Neural crest cell (in vitro differentiated cells): Measurements from ENCODE around the gene KDM1B. TPM values are rescaled to one million over a fixed set of nuclear protein-coding genes. Genes with fewer than 3 reads are reported as not detected.

Experiments used
- DNase-seq: peaks from one replicate; pipeline ENCODE4 v3.0.0; 2021; ENCODE audit warnings: low read depth, mixed read lengths, low spot score
- H3K27ac Mint-ChIP-seq: one replicate; pipeline ENCODE4 v1.8.0; 2021; ENCODE audit warnings: mild to moderate bottlenecking, mixed read lengths; ENCODE audit not compliant: unreplicated experiment
- H3K27me3 Mint-ChIP-seq: 2 replicates; pipeline ENCODE4 v1.8.0; 2021; ENCODE audit warnings: low read depth, mild to moderate bottlenecking, mixed read lengths
- H3K36me3 Mint-ChIP-seq: 2 replicates; pipeline ENCODE4 v1.8.0; 2021; ENCODE audit warnings: low read depth, mild to moderate bottlenecking, mixed read lengths
- H3K4me1 Mint-ChIP-seq: 2 replicates; pipeline ENCODE4 v1.8.0; 2021; ENCODE audit warnings: mixed read lengths
- H3K4me3 Mint-ChIP-seq: one replicate; pipeline ENCODE4 v1.8.0; 2021; ENCODE audit warnings: mild to moderate bottlenecking, mixed read lengths
- H3K9me3 Mint-ChIP-seq: 2 replicates; pipeline ENCODE4 v1.8.0; 2021; ENCODE audit warnings: mixed read lengths
- total RNA-seq: library from RNA; stranded (reverse); gene quantifications from 2 replicates; pipeline ENCODE4 v1.2.1, GENCODE V29; 2021
- TF ChIP-seq, protein P1 (sequence below): fragments of 200-600 bp; sonication (generic); conservative IDR thresholded peaks from 2 replicates; pipeline ENCODE4 v1.5.0; 2021; ENCODE audit warnings: antibody characterized with exemption, mild to moderate bottlenecking

The KDM1B gene
- total RNA-seq, 1 donor from 2014 or later, result 21.6 TPM

- DNase-seq, result no peak
- Mint-ChIP-seq H3K4me1 (peaks cover 14% of the 10 kb centered on the region), H3K9me3 (no peaks in the 10 kb centered on the region), H3K36me3 (peaks cover 6% of the 10 kb centered on the region), H3K27ac (peak overlapping the region; percentile 62), H3K27me3 (no peaks in the 10 kb centered on the region), H3K4me3 (no peak overlapping the region)
- TF ChIP-seq, protein P1, sequence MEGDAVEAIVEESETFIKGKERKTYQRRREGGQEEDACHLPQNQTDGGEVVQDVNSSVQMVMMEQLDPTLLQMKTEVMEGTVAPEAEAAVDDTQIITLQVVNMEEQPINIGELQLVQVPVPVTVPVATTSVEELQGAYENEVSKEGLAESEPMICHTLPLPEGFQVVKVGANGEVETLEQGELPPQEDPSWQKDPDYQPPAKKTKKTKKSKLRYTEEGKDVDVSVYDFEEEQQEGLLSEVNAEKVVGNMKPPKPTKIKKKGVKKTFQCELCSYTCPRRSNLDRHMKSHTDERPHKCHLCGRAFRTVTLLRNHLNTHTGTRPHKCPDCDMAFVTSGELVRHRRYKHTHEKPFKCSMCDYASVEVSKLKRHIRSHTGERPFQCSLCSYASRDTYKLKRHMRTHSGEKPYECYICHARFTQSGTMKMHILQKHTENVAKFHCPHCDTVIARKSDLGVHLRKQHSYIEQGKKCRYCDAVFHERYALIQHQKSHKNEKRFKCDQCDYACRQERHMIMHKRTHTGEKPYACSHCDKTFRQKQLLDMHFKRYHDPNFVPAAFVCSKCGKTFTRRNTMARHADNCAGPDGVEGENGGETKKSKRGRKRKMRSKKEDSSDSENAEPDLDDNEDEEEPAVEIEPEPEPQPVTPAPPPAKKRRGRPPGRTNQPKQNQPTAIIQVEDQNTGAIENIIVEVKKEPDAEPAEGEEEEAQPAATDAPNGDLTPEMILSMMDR, result no peak
Observed at GRCh38 chr6:18189196-18189595, 34.0 kb downstream of the KDM1B start.

DNA sequence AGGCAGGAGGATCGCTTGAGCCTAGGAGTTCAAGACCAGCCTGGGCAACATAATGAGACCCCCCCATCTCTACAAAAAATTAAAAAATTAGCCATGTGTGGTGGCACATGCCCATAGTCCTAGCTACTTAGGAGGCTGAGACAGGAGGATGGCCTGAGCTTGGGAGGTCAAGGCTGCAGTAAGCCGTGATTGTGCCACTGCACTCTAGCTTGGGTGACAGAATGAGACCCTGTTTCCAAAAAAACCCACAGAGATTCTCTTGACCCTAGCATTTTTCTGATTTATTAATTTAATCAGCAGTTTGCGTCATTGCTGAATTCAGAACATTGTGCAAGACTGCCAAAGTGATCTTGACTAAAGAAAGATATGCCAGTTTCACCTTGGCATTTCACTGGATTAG lies 36.8 kb downstream of the KDM1B start:
- H3K27ac Mint-ChIP-seq, result no peak overlapping the region
- H3K27me3 Mint-ChIP-seq, result no peaks in the 10 kb centered on the region
- DNase-seq, result no peak
- no peak overlapping the region for H3K4me3 Mint-ChIP-seq
- H3K4me1 Mint-ChIP-seq, result no peaks in the 10 kb centered on the region
- H3K9me3 Mint-ChIP-seq, result no peaks in the 10 kb centered on the region
- TF ChIP-seq, protein P1, result no peak
- H3K36me3 Mint-ChIP-seq, result peaks cover 13% of the 10 kb centered on the region

- Mint-ChIP-seq H3K36me3 (peaks cover 7% of the 10 kb centered on the region), H3K9me3 (no peaks in the 10 kb centered on the region), H3K4me1 (no peaks in the 10 kb centered on the region), H3K27ac (no peak overlapping the region), H3K27me3 (no peaks in the 10 kb centered on the region), H3K4me3 (no peak overlapping the region)
- DNase-seq, result no peak
- TF ChIP-seq, protein P1, result no peak
Observed at GRCh38 chr6:18203786-18204185, 48.6 kb downstream of the KDM1B start.

- TF ChIP-seq, protein P1, result no peak
- DNase-seq, result no peak
- H3K27ac Mint-ChIP-seq, result no peak overlapping the region
- H3K4me3 Mint-ChIP-seq, result no peak overlapping the region
- H3K36me3 Mint-ChIP-seq, result peaks cover 7% of the 10 kb centered on the region
- no peaks in the 10 kb centered on the region for H3K27me3 Mint-ChIP-seq
- H3K9me3 Mint-ChIP-seq, result no peaks in the 10 kb centered on the region
- no peaks in the 10 kb centered on the region for H3K4me1 Mint-ChIP-seq
Observed at GRCh38 chr6:18204691-18205090, 49.5 kb downstream of the KDM1B start.

- no peak for DNase-seq
- no peak overlapping the region for H3K4me3 Mint-ChIP-seq
- H3K27me3 Mint-ChIP-seq, result no peaks in the 10 kb centered on the region
- H3K27ac Mint-ChIP-seq, result no peak overlapping the region
- no peaks in the 10 kb centered on the region for H3K9me3 Mint-ChIP-seq
- H3K36me3 Mint-ChIP-seq, result peaks cover 8% of the 10 kb centered on the region
- TF ChIP-seq, protein P1, result no peak
- H3K4me1 Mint-ChIP-seq, result no peaks in the 10 kb centered on the region
Observed at GRCh38 chr6:18206591-18206990, 51.4 kb downstream of the KDM1B start.

DNA sequence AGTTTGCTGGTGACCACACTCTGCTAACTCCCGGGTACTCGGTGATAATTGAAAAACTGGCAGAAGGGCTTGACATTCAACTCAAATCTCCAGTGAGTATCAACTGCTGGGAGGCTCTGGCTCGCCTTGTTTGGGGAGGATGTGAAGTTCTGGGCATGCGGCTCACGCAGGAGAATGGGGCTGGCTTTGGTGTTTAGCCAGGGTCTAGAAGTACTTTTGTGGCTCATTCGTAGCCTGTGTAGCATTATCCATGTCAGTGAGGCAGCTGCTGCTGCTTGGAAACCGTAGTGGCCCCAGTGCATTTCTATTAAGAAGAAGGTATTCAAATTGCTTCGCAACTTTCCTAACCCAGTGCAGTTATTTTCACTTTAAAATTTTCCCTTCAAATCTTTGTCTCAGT lies 52.2 kb downstream of the KDM1B start:
- H3K4me1 Mint-ChIP-seq, result no peaks in the 10 kb centered on the region
- H3K4me3 Mint-ChIP-seq, result no peak overlapping the region
- peaks cover 8% of the 10 kb centered on the region for H3K36me3 Mint-ChIP-seq
- H3K27ac Mint-ChIP-seq, result no peak overlapping the region
- H3K9me3 Mint-ChIP-seq, result no peaks in the 10 kb centered on the region
- DNase-seq, result no peak
- TF ChIP-seq, protein P1, result no peak
- no peaks in the 10 kb centered on the region for H3K27me3 Mint-ChIP-seq
